Activated CD4-positive, alpha-beta T cell treated with anti-CD3 and anti-CD28 coated beads for 36 hours (primary cell): ENCODE measurements around the gene CCDC57. TPM values are rescaled to one million over a fixed set of nuclear protein-coding genes. Genes with fewer than 3 reads are reported as not detected.

ENCODE experiments used
- ATAC-seq: fragments of 200-7000 bp; cut with Tn5 transposase; one replicate; pipeline ENCODE4 v1.10.0; 2021; ENCODE audit warnings: mild to moderate bottlenecking, moderate library complexity
- CTCF ChIA-PET: fragments of 350-600 bp; sonication (Branson Sonifier 250); formaldehyde crosslinking; loops from one replicate; lab custom pipeline; 2021; ENCODE audit warnings: antibody characterized with exemption; lab: Charles Lee
- POLR2A ChIA-PET: fragments of 350-600 bp; sonication (Branson Sonifier 250); formaldehyde crosslinking; loops from one replicate; lab custom pipeline; 2021; ENCODE audit warnings: antibody characterized with exemption, inconsistent platforms; lab: Charles Lee
- DNase-seq: peaks from one replicate; pipeline ENCODE4 v3.0.0-alpha.2; 2020
- H3K27ac Mint-ChIP-seq: one replicate; pipeline ENCODE4 v1.8.0; 2021; ENCODE audit warnings: mixed read lengths
- H3K27me3 Mint-ChIP-seq: one replicate; pipeline ENCODE4 v1.8.0; 2021; ENCODE audit warnings: mixed read lengths
- H3K36me3 Mint-ChIP-seq: one replicate; pipeline ENCODE4 v1.8.0; 2021; ENCODE audit warnings: low read depth, mixed read lengths
- H3K4me1 Mint-ChIP-seq: one replicate; pipeline ENCODE4 v1.8.0; 2021; ENCODE audit warnings: mixed read lengths
- H3K4me3 Mint-ChIP-seq: one replicate; pipeline ENCODE4 v1.8.0; 2021; ENCODE audit warnings: mild to moderate bottlenecking, moderate library complexity, mixed read lengths
- H3K9me3 Mint-ChIP-seq: one replicate; pipeline ENCODE4 v1.8.0; 2021; ENCODE audit warnings: low read depth, mixed read lengths
- intact Hi-C, 2 experiments: fragments of 100-400 bp; cut with DNase I in 1 of 2; cut with micrococcal nuclease in 1 of 2; formaldehyde crosslinking; loops; one replicate each; pipeline versions ENCODE4 v1.14.2 to v1.15.1; 2022 to 2024; cut with DNase I, micrococcal nuclease
- total RNA-seq, 2 experiments: library from RNA; stranded (reverse); gene quantifications; one replicate each; pipeline ENCODE4 v1.2.3, GENCODE V29; 2021

CCDC57 gene
- total RNA-seq, 2 experiments from 2014 or later = 41.6 to 43.8 TPM

DNA sequence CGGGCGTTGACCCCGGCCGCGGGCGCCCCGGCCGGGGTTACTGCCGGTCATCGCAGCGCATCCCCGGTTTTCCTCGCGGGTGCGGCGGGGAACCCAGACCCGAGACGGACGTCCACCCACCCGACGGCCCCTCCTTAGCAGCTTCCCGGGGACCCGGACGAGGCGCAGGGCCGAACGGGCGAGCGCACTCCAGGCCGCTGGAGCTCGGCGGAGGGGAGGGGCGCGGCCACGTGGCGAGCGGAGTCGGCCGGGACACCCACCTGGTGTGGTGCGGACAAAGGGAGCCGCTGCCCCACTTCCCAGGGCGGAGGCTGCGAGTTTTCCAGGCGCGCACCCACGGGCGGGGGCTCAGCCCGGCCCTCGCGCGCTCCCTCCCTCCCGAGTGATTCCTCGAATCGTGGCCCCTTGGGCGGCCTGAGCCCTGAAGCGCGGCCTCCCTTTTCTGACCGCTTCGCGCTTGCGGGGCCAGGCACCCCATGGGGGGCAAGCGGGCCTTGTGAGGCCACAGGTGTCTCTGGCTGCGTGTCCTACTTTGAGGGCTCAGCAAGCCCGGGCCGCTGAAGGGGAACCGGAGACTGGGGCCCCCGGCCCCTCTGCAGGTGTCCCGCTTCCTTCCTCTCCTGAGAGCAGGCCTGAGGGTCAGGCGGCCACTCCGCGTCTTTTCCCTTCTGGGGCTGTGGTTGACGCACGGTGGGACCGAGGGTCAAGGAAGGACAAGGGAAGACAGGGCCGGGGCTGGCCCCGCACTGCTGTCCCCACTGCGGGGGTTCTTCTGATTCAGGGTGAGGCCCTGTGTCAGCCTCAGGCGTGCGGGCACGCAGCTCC, 113.5 kb downstream of the CCDC57 start:
- peak; percentile 42 for DNase-seq
- Mint-ChIP-seq H3K27me3 (no peaks in the 10 kb centered on the region), H3K9me3 (no peaks in the 10 kb centered on the region), H3K27ac (peak overlapping the region; percentile 87), H3K36me3 (peaks cover 13% of the 10 kb centered on the region), H3K4me3 (peak overlapping the region; percentile 78), H3K4me1 (peaks cover 16% of the 10 kb centered on the region)
- intact Hi-C loops = loop anchor here (1.0 to 2.0 kb wide), 30 partner anchors 27 to 804 kb away; partner anchors contain the start of genes ALYREF (in 1 of the 2), ANAPC11 (in 1 of the 2), ARHGDIA (in 1 of the 2) and ASPSCR1 (in 1 of the 2)
- ChIA-PET POLR2A (interaction anchor here (0.6 to 1.8 kb wide), 4 partner anchors 23 to 222 kb away, joined by 3 to 11 read pairs (median 5); partner anchors contain the start of gene DCXR), CTCF (interaction anchor here (1.0 to 1.8 kb wide), 8 partner anchors 8 to 139 kb away, joined by 3 to 6 read pairs (median 4); partner anchors contain the start of genes CENPX, DCXR, LRRC45 and RAC3)
- peak; percentile 4 for ATAC-seq

DNA sequence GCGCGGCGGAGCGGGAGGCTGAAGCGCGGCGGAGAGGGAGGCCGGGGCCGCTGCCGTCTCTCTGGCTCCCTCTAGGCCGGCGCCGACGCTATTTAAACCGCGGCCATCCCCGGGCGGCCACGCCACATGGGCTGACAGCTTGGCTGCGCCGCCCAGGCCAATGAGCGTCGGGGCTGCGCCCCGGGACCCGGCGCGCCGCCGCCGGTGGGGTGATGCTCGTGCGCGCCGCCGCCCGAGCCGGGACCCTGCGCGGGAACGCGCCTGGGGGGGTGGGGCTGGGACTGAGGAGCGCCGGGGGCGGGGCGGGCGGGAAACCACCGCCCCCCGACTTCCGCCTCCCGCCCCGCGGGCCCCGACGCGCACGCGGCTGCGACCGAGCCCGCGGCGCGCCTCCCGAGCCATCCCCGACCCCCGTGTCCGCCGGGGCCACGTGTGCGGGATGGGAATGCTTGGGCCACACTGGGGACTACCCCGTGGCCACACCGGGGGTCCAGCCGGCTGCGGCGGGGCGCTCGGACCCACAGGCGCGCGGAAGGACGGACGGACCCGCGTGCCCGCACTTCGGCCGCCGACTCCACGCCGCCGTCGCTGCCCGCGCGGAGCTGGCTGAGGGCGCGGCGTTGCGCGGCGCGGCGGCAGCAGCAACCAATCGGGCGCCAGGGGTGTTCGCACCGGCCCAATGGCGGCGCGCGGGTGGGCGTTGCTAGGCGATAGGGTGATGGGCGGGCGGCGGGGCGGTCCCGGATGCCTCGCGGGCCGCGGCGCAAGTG, 114.3 kb downstream of the CCDC57 start, which contains the start of gene FASN:
FASN (minus strand) TSS at position 68 of the 770 bp plus-strand sequence. CDS start 1,791 bp downstream, outside the sequence.
- H3K4me1 Mint-ChIP-seq = peaks cover 14% of the 10 kb centered on the region
- no peaks in the 10 kb centered on the region for H3K27me3 Mint-ChIP-seq
- peak within 1 kb of the TSS; percentile 78 for H3K4me3 Mint-ChIP-seq
- ChIA-PET CTCF (interaction anchor here (1.0 to 1.8 kb wide), 9 partner anchors 9 to 138 kb away, joined by 3 to 6 read pairs (median 3); partner anchors contain the start of genes CENPX, DCXR, LRRC45 and RAC3), POLR2A (interaction anchor here (0.6 to 1.8 kb wide), 6 partner anchors 11 to 223 kb away, joined by 3 to 11 read pairs (median 3); partner anchors contain the start of genes DCXR, GPS1 and RFNG)
- H3K9me3 Mint-ChIP-seq = no peaks in the 10 kb centered on the region
- intact Hi-C loops = loop anchor here (1.0 to 2.0 kb wide), 30 partner anchors 28 to 803 kb away; partner anchors contain the start of genes ALYREF (in 1 of the 2), ANAPC11 (in 1 of the 2), ARHGDIA (in 1 of the 2) and ASPSCR1 (in 1 of the 2)
- peak within 1 kb of the TSS; percentile 19 for H3K27ac Mint-ChIP-seq
- ATAC-seq (peak; percentile 86), DNase-seq (peak; percentile 97)
- H3K36me3 Mint-ChIP-seq = peaks cover 14% of the 10 kb centered on the region

DNA sequence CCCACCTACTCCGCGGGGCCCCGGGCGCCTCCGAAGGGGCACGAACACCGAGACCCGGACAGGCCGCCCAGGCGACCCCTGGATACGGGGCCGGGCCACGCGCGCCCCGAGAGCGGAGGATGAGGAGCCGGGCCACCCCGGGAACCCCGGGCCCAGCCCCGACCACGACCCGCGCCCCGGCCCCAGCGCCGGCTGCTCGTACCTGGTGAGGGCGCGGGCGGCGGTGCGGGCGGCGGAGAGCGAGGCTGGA, 114.8 kb downstream of the CCDC57 start:
- peak overlapping the region; percentile 19 for H3K27ac Mint-ChIP-seq
- H3K4me1 Mint-ChIP-seq = peaks cover 14% of the 10 kb centered on the region
- no peak for DNase-seq
- H3K36me3 Mint-ChIP-seq = peaks cover 18% of the 10 kb centered on the region
- H3K4me3 Mint-ChIP-seq = peak overlapping the region; percentile 74
- H3K9me3 Mint-ChIP-seq = no peaks in the 10 kb centered on the region
- no peaks in the 10 kb centered on the region for H3K27me3 Mint-ChIP-seq
- intact Hi-C loops = loop anchor here (1.0 to 2.0 kb wide), 30 partner anchors 28 to 803 kb away; partner anchors contain the start of genes ALYREF (in 1 of the 2), ANAPC11 (in 1 of the 2), ARHGDIA (in 1 of the 2) and ASPSCR1 (in 1 of the 2)
- ATAC-seq = no peak
- CTCF ChIA-PET = interaction anchor here (1.0 to 1.8 kb wide), 4 partner anchors 29 to 75 kb away, joined by 3 to 6 read pairs (median 4); partner anchors contain the start of genes CENPX, DCXR, LRRC45 and RAC3
- POLR2A ChIA-PET = interaction anchor here (1.0 to 1.8 kb wide), 2 partner anchors 46 to 60 kb away, joined by 3 to 11 read pairs; partner anchors contain the start of genes DCXR, GPS1 and RFNG

DNA sequence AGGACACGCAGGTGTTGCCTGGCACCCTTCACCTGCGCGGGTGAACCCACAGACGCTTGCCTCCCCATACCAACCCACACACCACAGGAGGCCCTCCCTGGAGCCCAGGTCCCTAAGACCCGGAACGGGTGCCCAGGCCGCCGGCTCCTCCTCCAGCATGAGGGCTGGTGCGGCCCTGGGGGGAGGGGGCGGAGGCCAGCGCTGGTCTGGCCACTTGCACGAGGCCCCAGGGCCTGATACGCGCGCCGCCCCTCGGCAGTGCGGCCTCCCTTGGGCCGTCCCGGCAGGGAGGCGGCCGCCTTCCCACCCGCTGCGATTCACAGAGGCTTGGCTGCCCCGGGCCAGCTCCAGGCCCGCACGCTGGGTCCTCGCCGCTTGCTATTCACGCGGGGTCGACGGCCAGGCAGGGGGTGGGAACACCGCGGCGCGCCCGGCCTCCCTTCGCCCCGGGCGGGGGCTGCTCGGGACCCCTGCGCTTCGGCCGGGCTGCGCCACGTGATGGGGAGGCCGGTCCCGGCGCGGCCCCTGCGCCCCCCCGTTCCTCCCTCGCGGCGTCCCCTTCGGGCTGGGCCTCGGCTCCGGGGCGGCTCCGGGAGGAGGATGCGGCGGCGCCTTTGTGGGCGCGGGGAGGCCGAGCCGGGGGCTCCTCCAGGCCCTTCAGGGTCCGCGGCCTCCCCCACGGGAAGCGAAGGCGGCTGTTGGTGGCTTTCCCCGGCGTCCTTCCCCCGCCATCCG, 115.3 kb downstream of the CCDC57 start:
- peaks cover 14% of the 10 kb centered on the region for H3K4me1 Mint-ChIP-seq
- CTCF ChIA-PET = interaction anchor here (0.6 to 1.8 kb wide), 5 partner anchors 29 to 75 kb away, joined by 3 to 6 read pairs (median 3); partner anchors contain the start of genes CENPX, DCXR, LRRC45 and RAC3
- DNase-seq = peak; percentile 44
- POLR2A ChIA-PET = interaction anchor here (1.0 to 1.8 kb wide), 2 partner anchors 45 to 60 kb away, joined by 3 to 11 read pairs; partner anchors contain the start of genes DCXR, GPS1 and RFNG
- no peaks in the 10 kb centered on the region for H3K27me3 Mint-ChIP-seq
- intact Hi-C loops = no loop called here
- no peak for ATAC-seq
- peaks cover 18% of the 10 kb centered on the region for H3K36me3 Mint-ChIP-seq
- no peaks in the 10 kb centered on the region for H3K9me3 Mint-ChIP-seq
- H3K27ac Mint-ChIP-seq = no peak overlapping the region
- H3K4me3 Mint-ChIP-seq = peak overlapping the region; percentile 74

DNA sequence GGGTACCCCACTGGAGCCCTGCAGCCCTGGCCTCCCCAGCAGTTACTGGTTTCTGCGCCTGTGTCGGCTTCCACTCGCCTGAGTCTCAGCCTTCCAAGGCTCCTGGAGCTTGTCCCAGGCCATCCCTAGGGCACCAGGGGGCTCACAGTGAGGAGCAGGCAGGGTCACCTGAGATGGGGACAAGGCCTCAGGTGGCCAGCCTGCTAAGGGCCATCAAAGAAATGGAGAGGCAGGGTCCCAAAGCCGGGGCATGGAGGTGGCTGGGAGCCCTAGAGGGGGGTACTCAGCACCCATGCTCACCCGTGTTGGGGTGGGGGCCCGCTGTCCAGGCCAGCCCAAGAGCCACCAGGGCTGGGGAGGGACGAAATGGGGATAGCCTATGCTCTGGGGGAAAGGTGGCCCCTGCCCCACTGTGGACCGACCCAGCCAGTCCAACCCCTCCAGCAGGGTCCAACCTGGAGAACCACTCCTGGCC, 115.9 kb downstream of the CCDC57 start:
- POLR2A ChIA-PET = no interaction called here
- CTCF ChIA-PET = interaction anchor here (0.6 kb wide), 1 partner anchor 35 kb away, joined by 3 read pairs; no protein-coding TSS in a partner anchor
- Mint-ChIP-seq H3K27me3 (no peaks in the 10 kb centered on the region), H3K9me3 (no peaks in the 10 kb centered on the region), H3K4me1 (peaks cover 14% of the 10 kb centered on the region), H3K36me3 (peaks cover 18% of the 10 kb centered on the region), H3K4me3 (peak overlapping the region; percentile 74), H3K27ac (no peak overlapping the region)
- DNase-seq (no peak), ATAC-seq (no peak)
- intact Hi-C loops = no loop called here

- peaks cover 22% of the 10 kb centered on the region for H3K36me3 Mint-ChIP-seq
- ChIA-PET CTCF (interaction anchor here (0.7 to 1.2 kb wide), 2 partner anchors 66 to 1926 kb away, joined by 3 read pairs; partner anchors contain the start of gene CARD14), POLR2A (interaction anchor here (0.6 kb wide), 1 partner anchor 59 kb away, joined by 3 read pairs; the partner anchor contains the start of gene DCXR)
- peaks cover 14% of the 10 kb centered on the region for H3K4me1 Mint-ChIP-seq
- peak overlapping the region; percentile 74 for H3K4me3 Mint-ChIP-seq
- H3K9me3 Mint-ChIP-seq = no peaks in the 10 kb centered on the region
- H3K27me3 Mint-ChIP-seq = no peaks in the 10 kb centered on the region
- H3K27ac Mint-ChIP-seq = no peak overlapping the region
- ATAC-seq = no peak
- no peak for DNase-seq
- intact Hi-C loops = no loop called here
These were observed 116.6 kb downstream of the CCDC57 start for GRCh38 chr17:82095777-82096708.

- no peak for ATAC-seq
- Mint-ChIP-seq H3K36me3 (peaks cover 23% of the 10 kb centered on the region), H3K4me3 (peak overlapping the region; percentile 74), H3K9me3 (no peaks in the 10 kb centered on the region), H3K27me3 (no peaks in the 10 kb centered on the region), H3K4me1 (peaks cover 8% of the 10 kb centered on the region), H3K27ac (no peak overlapping the region)
- ChIA-PET POLR2A (interaction anchor here (0.6 kb wide), 1 partner anchor 58 kb away, joined by 3 read pairs; the partner anchor contains the start of gene DCXR), CTCF (interaction anchor here (0.7 to 1.2 kb wide), 2 partner anchors 65 to 1925 kb away, joined by 3 read pairs; partner anchors contain the start of gene CARD14)
- intact Hi-C loops = no loop called here
- no peak for DNase-seq
These were observed 117.5 kb downstream of the CCDC57 start for GRCh38 chr17:82094931-82095776.

- intact Hi-C loops = no loop called here
These were observed 119.5 kb downstream of the CCDC57 start for GRCh38 chr17:82092995-82093751.

More at GRCh38 chr17:82092995-82093751, 119.5 kb downstream of the CCDC57 start:
- Mint-ChIP-seq H3K27ac (no peak overlapping the region), H3K27me3 (no peaks in the 10 kb centered on the region), H3K4me1 (peaks cover 3% of the 10 kb centered on the region), H3K9me3 (no peaks in the 10 kb centered on the region), H3K36me3 (peaks cover 25% of the 10 kb centered on the region), H3K4me3 (no peak overlapping the region)
- ChIA-PET CTCF (no interaction called here), POLR2A (no interaction called here)
- ATAC-seq (no peak), DNase-seq (no peak)
